C4-2B (cell line): Measurements from ENCODE around the gene GALNT11.

Experiments used
- CTCF ChIP-seq: fragments of 450-650 bp; conservative IDR thresholded peaks from 2 replicates; pipeline ENCODE4 v1.5.1; 2017; ENCODE audit warnings: mild to moderate bottlenecking
- ZFX ChIP-seq: fragments of 450-650 bp; IDR thresholded peaks from 2 replicates; pipeline ENCODE4 v1.6.1; 2017

DNA sequence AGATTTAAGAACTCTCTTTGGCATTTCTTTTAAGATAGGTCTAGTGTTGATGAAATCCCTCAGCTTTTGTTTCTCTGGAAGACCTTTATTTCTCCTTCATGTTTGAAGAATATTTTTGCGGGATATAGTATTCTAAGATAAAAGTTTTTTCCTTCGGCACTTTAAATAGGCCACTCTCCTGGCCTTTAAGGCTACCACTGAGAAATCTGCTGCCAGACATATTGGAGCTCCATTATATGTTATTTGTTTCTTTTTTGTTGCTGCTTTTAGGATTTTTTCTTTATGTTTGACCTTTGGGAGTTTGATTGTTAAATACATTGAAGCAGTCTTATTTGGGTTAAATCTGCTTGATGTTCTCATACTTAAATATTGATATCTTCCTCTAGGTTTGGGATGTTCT, 22.6 kb downstream of the GALNT11 start:
- TF ChIP-seq CTCF (no peak), ZFX (no peak)
